Measurements from ENCODE around the gene SRGAP1.

Gene SRGAP1

GRCh38 chr12:64054079-64054520 lies 209.6 kb downstream of the SRGAP1 start:
- H3K27ac ChIP-seq = no peak overlapping the region
- TF ChIP-seq, protein P1, sequence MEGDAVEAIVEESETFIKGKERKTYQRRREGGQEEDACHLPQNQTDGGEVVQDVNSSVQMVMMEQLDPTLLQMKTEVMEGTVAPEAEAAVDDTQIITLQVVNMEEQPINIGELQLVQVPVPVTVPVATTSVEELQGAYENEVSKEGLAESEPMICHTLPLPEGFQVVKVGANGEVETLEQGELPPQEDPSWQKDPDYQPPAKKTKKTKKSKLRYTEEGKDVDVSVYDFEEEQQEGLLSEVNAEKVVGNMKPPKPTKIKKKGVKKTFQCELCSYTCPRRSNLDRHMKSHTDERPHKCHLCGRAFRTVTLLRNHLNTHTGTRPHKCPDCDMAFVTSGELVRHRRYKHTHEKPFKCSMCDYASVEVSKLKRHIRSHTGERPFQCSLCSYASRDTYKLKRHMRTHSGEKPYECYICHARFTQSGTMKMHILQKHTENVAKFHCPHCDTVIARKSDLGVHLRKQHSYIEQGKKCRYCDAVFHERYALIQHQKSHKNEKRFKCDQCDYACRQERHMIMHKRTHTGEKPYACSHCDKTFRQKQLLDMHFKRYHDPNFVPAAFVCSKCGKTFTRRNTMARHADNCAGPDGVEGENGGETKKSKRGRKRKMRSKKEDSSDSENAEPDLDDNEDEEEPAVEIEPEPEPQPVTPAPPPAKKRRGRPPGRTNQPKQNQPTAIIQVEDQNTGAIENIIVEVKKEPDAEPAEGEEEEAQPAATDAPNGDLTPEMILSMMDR (conservative IDR thresholded peaks at IDR 0.05) = no peak

DNA sequence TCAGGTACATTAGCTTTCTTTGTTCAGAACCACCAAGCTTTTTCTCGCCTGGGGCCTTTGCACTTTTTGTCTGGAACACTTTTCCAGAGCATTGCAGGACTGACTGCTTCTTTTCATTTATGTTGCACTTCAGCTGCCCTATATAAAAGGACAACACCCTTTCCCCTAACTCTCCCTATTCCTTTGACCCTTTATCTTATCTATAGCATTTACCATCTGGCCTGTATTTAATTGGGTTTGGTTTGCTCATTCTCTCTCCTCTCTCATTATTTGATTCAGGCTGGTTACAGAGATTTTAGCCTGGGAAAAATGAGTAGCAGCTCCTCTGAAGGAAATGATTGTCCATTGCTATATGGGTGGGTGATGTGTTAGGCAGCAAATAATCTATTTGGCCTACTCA lies 212.2 kb downstream of the SRGAP1 start:
- no peak overlapping the region for H3K27ac ChIP-seq
- TF ChIP-seq, protein P1 (conservative IDR thresholded peaks at IDR 0.05) = no peak

DNA sequence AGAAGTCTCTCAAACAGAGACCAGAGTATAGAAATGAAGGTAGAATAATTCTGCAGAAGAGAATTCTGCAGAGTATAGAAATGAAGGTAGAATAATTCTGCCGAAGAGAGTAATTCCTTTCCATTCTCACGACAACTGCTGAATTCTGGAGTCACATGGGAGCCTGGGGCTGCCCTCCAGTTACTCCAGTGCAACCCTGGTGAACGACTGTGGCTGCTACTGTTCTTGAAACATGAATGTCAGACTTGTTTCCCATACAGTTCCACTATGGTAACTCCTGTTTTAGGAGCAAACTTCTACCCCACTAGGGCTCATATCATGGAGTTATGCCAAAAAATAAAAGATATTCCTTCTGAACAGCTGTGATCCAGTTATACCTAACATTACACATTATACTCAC lies 213.2 kb downstream of the SRGAP1 start:
- TF ChIP-seq, protein P1 (conservative IDR thresholded peaks at IDR 0.05) = no peak
- no peak overlapping the region for H3K27ac ChIP-seq

- H3K27ac ChIP-seq = no peak overlapping the region
- TF ChIP-seq, protein P1 (conservative IDR thresholded peaks at IDR 0.05) = no peak
Measured at GRCh38 chr12:64058541-64059265, 214.2 kb downstream of the SRGAP1 start.

DNA sequence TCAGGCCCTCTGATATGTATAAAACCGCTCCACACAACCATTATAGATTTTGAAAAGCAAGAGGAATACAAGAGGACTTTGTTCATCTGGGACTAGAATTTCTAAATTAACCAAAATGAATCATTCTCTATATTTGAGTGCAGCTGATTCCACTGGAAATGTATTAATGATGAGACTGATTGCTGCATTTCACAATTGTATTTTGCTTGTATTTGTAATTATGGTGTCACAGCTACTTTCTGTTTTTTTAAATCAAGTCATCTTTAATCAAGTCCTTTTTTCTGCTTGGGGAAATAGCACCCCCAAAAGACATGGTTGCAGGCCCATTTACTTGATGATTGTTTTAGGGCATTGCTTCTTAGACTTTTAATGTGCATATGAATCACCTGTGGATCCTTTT lies 215.2 kb downstream of the SRGAP1 start:
- H3K27ac ChIP-seq = no peak overlapping the region
- TF ChIP-seq, protein P1 (conservative IDR thresholded peaks at IDR 0.05) = no peak

- no peak overlapping the region for H3K27ac ChIP-seq
- TF ChIP-seq, protein P1 (conservative IDR thresholded peaks at IDR 0.05) = no peak
Measured at GRCh38 chr12:64061868-64062375, 217.4 kb downstream of the SRGAP1 start.

GRCh38 chr12:64063121-64063520 lies 218.6 kb downstream of the SRGAP1 start:
- no peak overlapping the region for H3K27ac ChIP-seq
- TF ChIP-seq, protein P1 (conservative IDR thresholded peaks at IDR 0.05) = no peak

Data from VCaP (cell line).